ENCODE measurements around the gene CEP97. TPM values are rescaled to one million over a fixed set of nuclear protein-coding genes. Genes with fewer than 3 reads are reported as not detected.

CEP97 gene
- total RNA-seq, 1 experiment from 2014 or later: 12.0 TPM

GRCh38 chr3:101729586-101729985, 5.2 kb downstream of the CEP97 start:
- POLR2A ChIA-PET: no interaction called here
- H3K9me3 Mint-ChIP-seq: peaks cover 1% of the 10 kb centered on the region; the same call in 1 of the 2 replicates

More at GRCh38 chr3:101729586-101729985, 5.2 kb downstream of the CEP97 start:
- CTCF ChIA-PET: no interaction called here
- no peak overlapping the region for H3K27ac Mint-ChIP-seq
- TF ChIP-seq PRDM15 (CRISPR knock-in tag; IDR thresholded peaks at IDR 0.05): no peak
- TF ChIP-seq E2F1 (CRISPR knock-in tag; IDR thresholded peaks at IDR 0.05): no peak
- TF ChIP-seq PREB (CRISPR knock-in tag; IDR thresholded peaks at IDR 0.05; ENCODE audit: borderline replicate concordance): no peak
- TF ChIP-seq FOXK1 (CRISPR knock-in tag; IDR thresholded peaks at IDR 0.05): no peak
- no peak for TF ChIP-seq NR2C2 (CRISPR knock-in tag; IDR thresholded peaks at IDR 0.05)
- no peak for TF ChIP-seq ATF6 (CRISPR knock-in tag; IDR thresholded peaks at IDR 0.05)
- TF ChIP-seq CBFB (CRISPR knock-in tag; IDR thresholded peaks at IDR 0.05; ENCODE audit: low read depth): no peak
- TF ChIP-seq MLX (CRISPR knock-in tag; IDR thresholded peaks at IDR 0.05): no peak
- no peak for TF ChIP-seq MYBL2 (CRISPR knock-in tag; IDR thresholded peaks at IDR 0.05)
- no peak for TF ChIP-seq NFYB (CRISPR knock-in tag; conservative IDR thresholded peaks at IDR 0.05; ENCODE audit: low read depth)
- TF ChIP-seq FOXJ3 (CRISPR knock-in tag; IDR thresholded peaks at IDR 0.05; ENCODE audit: borderline replicate concordance): no peak
- no peak for TF ChIP-seq HMGA2 (CRISPR knock-in tag; IDR thresholded peaks at IDR 0.05)
- ATAC-seq (no peak), DNase-seq (ENCODE audit: low spot score) (no peak)
- H3K4me3 Mint-ChIP-seq: no peak overlapping the region
- peaks cover 5% of the 10 kb centered on the region for H3K4me1 Mint-ChIP-seq
- no peaks in the 10 kb centered on the region for H3K27me3 Mint-ChIP-seq (ENCODE audit: low read depth)
- H3K36me3 Mint-ChIP-seq: peaks cover 46% of the 10 kb centered on the region

Measured in WTC11 (cell line).